Endothelial cell (in vitro differentiated cells): Measurements from ENCODE around the gene STAT5B. TPM values are rescaled to one million over a fixed set of nuclear protein-coding genes. Genes with fewer than 3 reads are reported as not detected.

Source experiments
- DNase-seq: peaks from one replicate; pipeline ENCODE4 v3.0.0; 2021; ENCODE audit warnings: low spot score
- H3K27ac Mint-ChIP-seq: one replicate; pipeline ENCODE4 v1.8.0; 2021; ENCODE audit warnings: mixed read lengths, inconsistent platforms; ENCODE audit not compliant: unreplicated experiment
- H3K27me3 Mint-ChIP-seq: one replicate; pipeline ENCODE4 v1.8.0; 2021; ENCODE audit warnings: mild to moderate bottlenecking, moderate library complexity, mixed read lengths, inconsistent platforms; ENCODE audit not compliant: unreplicated experiment
- H3K36me3 Mint-ChIP-seq: one replicate; pipeline ENCODE4 v1.8.0; 2021; ENCODE audit warnings: mild to moderate bottlenecking, low read depth, mixed read lengths, inconsistent platforms; ENCODE audit not compliant: unreplicated experiment
- H3K4me1 Mint-ChIP-seq: one replicate; pipeline ENCODE4 v1.8.0; 2021; ENCODE audit warnings: mild to moderate bottlenecking, mixed read lengths, inconsistent platforms; ENCODE audit not compliant: unreplicated experiment
- H3K4me3 Mint-ChIP-seq: one replicate; pipeline ENCODE4 v1.8.0; 2021; ENCODE audit warnings: mild to moderate bottlenecking, mixed read lengths, inconsistent platforms; ENCODE audit not compliant: unreplicated experiment
- H3K9me3 Mint-ChIP-seq: one replicate; pipeline ENCODE4 v1.8.0; 2021; ENCODE audit warnings: mixed read lengths, inconsistent platforms; ENCODE audit not compliant: unreplicated experiment
- total RNA-seq: library from RNA; stranded (reverse); fragmentation: NEBNext Ultra II Directional; extraction: Animal tissue kit (Norgen Biotek cat#: 25700); gene quantifications from one replicate; pipeline ENCODE4 v1.2.1, GENCODE V29; 2021; ENCODE audit not compliant: unreplicated experiment
- TF ChIP-seq, protein P1 (sequence below): fragments of 200-600 bp; sonication (generic); IDR thresholded peaks from one replicate; pipeline ENCODE4 v1.5.0; 2021; ENCODE audit warnings: antibody characterized with exemption; ENCODE audit not compliant: unreplicated experiment

Gene STAT5B
- total RNA-seq, 1 donor from 2014 or later = 40.2 TPM

- peaks cover 37% of the 10 kb centered on the region for H3K4me1 Mint-ChIP-seq
- peaks cover 9% of the 10 kb centered on the region for H3K27me3 Mint-ChIP-seq
- no peak for DNase-seq
- no peaks in the 10 kb centered on the region for H3K9me3 Mint-ChIP-seq
- H3K27ac Mint-ChIP-seq = peak overlapping the region; percentile 36
- H3K4me3 Mint-ChIP-seq = no peak overlapping the region
- TF ChIP-seq, protein P1, sequence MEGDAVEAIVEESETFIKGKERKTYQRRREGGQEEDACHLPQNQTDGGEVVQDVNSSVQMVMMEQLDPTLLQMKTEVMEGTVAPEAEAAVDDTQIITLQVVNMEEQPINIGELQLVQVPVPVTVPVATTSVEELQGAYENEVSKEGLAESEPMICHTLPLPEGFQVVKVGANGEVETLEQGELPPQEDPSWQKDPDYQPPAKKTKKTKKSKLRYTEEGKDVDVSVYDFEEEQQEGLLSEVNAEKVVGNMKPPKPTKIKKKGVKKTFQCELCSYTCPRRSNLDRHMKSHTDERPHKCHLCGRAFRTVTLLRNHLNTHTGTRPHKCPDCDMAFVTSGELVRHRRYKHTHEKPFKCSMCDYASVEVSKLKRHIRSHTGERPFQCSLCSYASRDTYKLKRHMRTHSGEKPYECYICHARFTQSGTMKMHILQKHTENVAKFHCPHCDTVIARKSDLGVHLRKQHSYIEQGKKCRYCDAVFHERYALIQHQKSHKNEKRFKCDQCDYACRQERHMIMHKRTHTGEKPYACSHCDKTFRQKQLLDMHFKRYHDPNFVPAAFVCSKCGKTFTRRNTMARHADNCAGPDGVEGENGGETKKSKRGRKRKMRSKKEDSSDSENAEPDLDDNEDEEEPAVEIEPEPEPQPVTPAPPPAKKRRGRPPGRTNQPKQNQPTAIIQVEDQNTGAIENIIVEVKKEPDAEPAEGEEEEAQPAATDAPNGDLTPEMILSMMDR = no peak
- H3K36me3 Mint-ChIP-seq = peaks cover 5% of the 10 kb centered on the region
Observed at GRCh38 chr17:42285346-42286050, 9.3 kb upstream of the STAT5B start.

DNA sequence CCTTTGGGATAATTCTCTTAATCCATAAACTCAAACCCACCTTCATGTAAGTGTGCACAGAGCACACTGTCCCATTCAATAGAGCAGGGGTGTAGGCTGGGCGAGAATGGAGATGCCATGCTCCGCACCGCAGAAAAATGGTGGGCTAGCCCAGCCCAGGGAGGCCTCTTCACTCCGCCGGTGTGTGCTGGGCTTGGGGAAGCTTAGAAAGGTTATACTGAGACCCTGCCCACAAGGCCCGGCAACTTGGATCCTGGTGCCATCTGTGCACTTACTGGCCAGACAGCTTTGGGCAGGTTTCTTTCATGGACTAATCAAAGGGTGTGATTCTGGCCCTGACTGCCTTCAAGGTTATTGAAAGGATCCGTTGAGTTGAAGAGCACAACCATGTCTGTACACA lies 8.4 kb upstream of the STAT5B start:
- H3K36me3 Mint-ChIP-seq = peaks cover 5% of the 10 kb centered on the region
- H3K4me1 Mint-ChIP-seq = peaks cover 31% of the 10 kb centered on the region
- H3K9me3 Mint-ChIP-seq = no peaks in the 10 kb centered on the region
- TF ChIP-seq, protein P1 = no peak
- H3K27ac Mint-ChIP-seq = no peak overlapping the region
- no peak for DNase-seq
- no peak overlapping the region for H3K4me3 Mint-ChIP-seq
- peaks cover 6% of the 10 kb centered on the region for H3K27me3 Mint-ChIP-seq

GRCh38 chr17:42284024-42284369 lies 7.8 kb upstream of the STAT5B start:
- peaks cover 6% of the 10 kb centered on the region for H3K27me3 Mint-ChIP-seq
- peaks cover 31% of the 10 kb centered on the region for H3K4me1 Mint-ChIP-seq
- TF ChIP-seq, protein P1 = no peak
- peaks cover 5% of the 10 kb centered on the region for H3K36me3 Mint-ChIP-seq
- no peak overlapping the region for H3K4me3 Mint-ChIP-seq
- no peaks in the 10 kb centered on the region for H3K9me3 Mint-ChIP-seq
- no peak overlapping the region for H3K27ac Mint-ChIP-seq
- no peak for DNase-seq

- no peak overlapping the region for H3K27ac Mint-ChIP-seq
- TF ChIP-seq, protein P1 = no peak
- DNase-seq = no peak
Observed at GRCh38 chr17:42283241-42284023, 7.2 kb upstream of the STAT5B start.

More at GRCh38 chr17:42283241-42284023, 7.2 kb upstream of the STAT5B start:
- peaks cover 5% of the 10 kb centered on the region for H3K36me3 Mint-ChIP-seq
- no peaks in the 10 kb centered on the region for H3K9me3 Mint-ChIP-seq
- no peak overlapping the region for H3K4me3 Mint-ChIP-seq
- H3K27me3 Mint-ChIP-seq = peaks cover 6% of the 10 kb centered on the region
- H3K4me1 Mint-ChIP-seq = peaks cover 31% of the 10 kb centered on the region
